GM12878 (cell line): ENCODE measurements around the gene ULBP2. TPM values are rescaled to one million over a fixed set of nuclear protein-coding genes. Genes with fewer than 3 reads are reported as not detected.

ENCODE experiments used
- ATAC-seq: fragments of 200-7000 bp; cut with Tn5 transposase; 3 replicates; pipeline ENCODE4 v1.9.1; 2020; ENCODE audit warnings: mild to moderate bottlenecking, moderate library complexity
- BruUV-seq: library from RNA; stranded (reverse); fragments of 400-500 nt; replicated peaks from 2 replicates; lab custom pipeline; 2021; lab: Mats Ljungman, UMichigan
- CTCF ChIA-PET: fragments of 300-600 bp; sonication (Branson Sonifier 250); formaldehyde crosslinking; extraction: SDS; loops from one replicate; lab custom pipeline; 2021; ENCODE audit warnings: inconsistent platforms; lab: Yijun Ruan, JAX
- POLR2A ChIA-PET: fragments of 350-600 bp; formaldehyde crosslinking; extraction: SDS; loops from one replicate; lab custom pipeline; 2021; ENCODE audit warnings: inconsistent platforms; lab: Charles Lee
- RAD21 ChIA-PET: fragments of 300-600 bp; sonication (Branson Sonifier 250); formaldehyde crosslinking; loops from one replicate; lab custom pipeline; 2023; ENCODE audit warnings: antibody characterized with exemption; ENCODE audit not compliant: unreplicated experiment; lab: Charles Lee
- SMC1A ChIA-PET: fragments of 300-600 bp; sonication (Branson Sonifier 250); formaldehyde crosslinking; loops from one replicate; lab custom pipeline; 2023; ENCODE audit not compliant: unreplicated experiment, uncharacterized antibody; lab: Charles Lee
- DNase-seq: peaks from one replicate; pipeline ENCODE4 v3.0.0-alpha.2; 2011; ENCODE audit warnings: low read depth, low spot score
- FAIRE-seq: peaks from 3 replicates; lab custom pipeline; 2011; peaks lifted over from hg19 to GRCh38; lab: Jason Lieb, UNC
- H2AFZ ChIP-seq: 2 replicates; pipeline ENCODE4 v1.6.0; 2011; ENCODE audit warnings: low read depth, low read length, control low read depth; ENCODE audit not compliant: control insufficient read depth
- H3K27ac ChIP-seq: 2 replicates; pipeline ENCODE4 v1.5.1; 2011; ENCODE audit warnings: control low read depth; ENCODE audit not compliant: control insufficient read depth, insufficient read depth
- H3K27me3 ChIP-seq, 2 experiments: replicated peaks in 1 of 2; 2 replicates each; pipeline versions ENCODE4 v1.6.0 to v1.6.1; 2011; ENCODE audit warnings: low read length in 1 of 2; ENCODE audit not compliant: control insufficient read depth in 2 of 2, insufficient read depth in 2 of 2
- H3K36me3 ChIP-seq, 2 experiments: 2 replicates each; pipeline ENCODE4 v1.5.1; 2011; ENCODE audit warnings: low read length in 1 of 2; ENCODE audit not compliant: control insufficient read depth in 2 of 2, insufficient read depth in 2 of 2
- H3K4me1 ChIP-seq: 2 replicates; pipeline ENCODE4 v1.6.1; 2011; ENCODE audit warnings: mild to moderate bottlenecking, low read length, moderate library complexity, mixed read lengths; ENCODE audit not compliant: control insufficient read depth, insufficient read depth
- H3K4me2 ChIP-seq: 2 replicates; pipeline ENCODE4 v1.6.0; 2011; ENCODE audit warnings: control low read depth; ENCODE audit not compliant: control insufficient read depth, insufficient read depth
- H3K4me3 ChIP-seq: fragments of 200-600 bp; sonication (generic); 2 replicates; pipeline ENCODE4 v1.5.1; 2016
- H3K79me2 ChIP-seq: 2 replicates; pipeline ENCODE4 v1.6.0; 2011; ENCODE audit warnings: low read length; ENCODE audit not compliant: control insufficient read depth, insufficient read depth
- H3K9ac ChIP-seq: 2 replicates; pipeline ENCODE4 v1.8.0; 2011; ENCODE audit warnings: low read length, control low read depth, mixed read lengths; ENCODE audit not compliant: control insufficient read depth, insufficient read depth
- H3K9me3 ChIP-seq: replicated peaks from 3 replicates; pipeline ENCODE4 v1.5.1; 2011; ENCODE audit warnings: mild to moderate bottlenecking, low read length; ENCODE audit not compliant: control insufficient read depth, insufficient read depth
- H4K20me1 ChIP-seq: 2 replicates; pipeline ENCODE4 v1.6.0; 2011; ENCODE audit not compliant: control insufficient read depth, insufficient read depth
- E2F4 ChIP-seq: IDR thresholded peaks from 2 replicates; pipeline ENCODE4 v1.6.1; 2012; ENCODE audit warnings: low read depth, low read length, improper control_type of control experiment
- EED ChIP-seq: sonication (generic); IDR thresholded peaks from 2 replicates; pipeline ENCODE4 v1.6.1; 2016; ENCODE audit warnings: antibody characterized with exemption, low read depth
- FOXM1 ChIP-seq: IDR thresholded peaks from 2 replicates; pipeline ENCODE4 v1.6.1; 2012; ENCODE audit warnings: low read depth, mild to moderate bottlenecking, inconsistent platforms, low read length, moderate library complexity
- IKZF2 ChIP-seq, 2 experiments: fragments of 450-650 bp; IDR thresholded peaks; 2 replicates each; pipeline ENCODE4 v1.6.1; 2017; ENCODE audit warnings: mild to moderate bottlenecking in 2 of 2, moderate library complexity in 2 of 2
- MAX ChIP-seq: IDR thresholded peaks from 2 replicates; pipeline ENCODE4 v1.6.1; 2012; ENCODE audit warnings: low read depth, low read length, improper control_type of control experiment
- NR2C2 ChIP-seq: IDR thresholded peaks from 2 replicates; pipeline ENCODE4 v1.6.1; 2011; ENCODE audit warnings: borderline replicate concordance, low read depth; ENCODE audit not compliant: control insufficient read depth, insufficient read length
- RAD51 ChIP-seq: fragments of 450-650 bp; IDR thresholded peaks from 2 replicates; pipeline ENCODE4 v1.6.1; 2016; ENCODE audit warnings: moderate library complexity, mild to moderate bottlenecking, inconsistent platforms
- RUNX3 ChIP-seq: IDR thresholded peaks from 2 replicates; pipeline ENCODE4 v1.6.1; 2012; ENCODE audit warnings: low read length, inconsistent platforms
- SIN3A ChIP-seq: IDR thresholded peaks from 2 replicates; pipeline ENCODE4 v1.6.1; 2012; ENCODE audit warnings: low read depth, low read length, improper control_type of control experiment
- SMC3 ChIP-seq: IDR thresholded peaks from 2 replicates; pipeline ENCODE4 v1.6.1; 2011; ENCODE audit warnings: low read length, improper control_type of control experiment, borderline replicate concordance
- TAF1 ChIP-seq: IDR thresholded peaks from 2 replicates; pipeline ENCODE4 v1.6.1; 2011; ENCODE audit warnings: mild to moderate bottlenecking, low read depth, low read length, borderline replicate concordance
- TARDBP ChIP-seq: IDR thresholded peaks from 2 replicates; pipeline ENCODE4 v1.6.1; 2016; ENCODE audit warnings: borderline replicate concordance
- YBX1 ChIP-seq: fragments of 450-650 bp; IDR thresholded peaks from 2 replicates; pipeline ENCODE4 v1.6.1; 2016; ENCODE audit warnings: antibody characterized with exemption
- ZNF217 ChIP-seq: fragments of 450-650 bp; IDR thresholded peaks from 2 replicates; pipeline ENCODE4 v1.6.1; 2017; ENCODE audit warnings: antibody characterized with exemption, mild to moderate bottlenecking
- ZZZ3 ChIP-seq: IDR thresholded peaks from 2 replicates; pipeline ENCODE4 v1.6.1; 2011; ENCODE audit warnings: low read depth; ENCODE audit not compliant: control insufficient read depth, insufficient read length
- WGBS: methylation state at CpG from one replicate; pipeline ENCODE4 v1.1.6; 2016; ENCODE audit warnings: low lambda C conversion rate; ENCODE audit not compliant: insufficient replicate concordance, insufficient coverage; ENCODE audit errors: missing lambda C conversion rate; 5-methylcytosine and 5-hydroxymethylcytosine counted together
- in situ Hi-C: fragments of 300-500 bp; cut with MboI; formaldehyde crosslinking; loops from 9 replicates; pipeline ENCODE4 v1.14.3; 2018; ENCODE audit warnings: mixed read lengths
- intact Hi-C: fragments of 100-400 bp; cut with micrococcal nuclease; formaldehyde crosslinking; loops from one replicate; pipeline ENCODE4 v1.14.2; 2022; ENCODE audit not compliant: unreplicated experiment
- polyA plus RNA-seq, 11 experiments: library from polyadenylated mRNA; depleted of rRNA in 4 of 11; unstranded in 6 of 11; stranded (reverse) in 5 of 11; fragments of >200 nt; fragmentation: Nextera tagmentation in 4 of 11; fragmentation: Illumina TruSeq in 1 of 11; extraction: Ambion mirVana in 4 of 11; extraction: Trizol in 1 of 11; gene quantifications; 1 replicate in 1 of 11; 2 replicates in 10 of 11; pipeline versions ENCODE4 v1.2.1 to v1.2.3, GENCODE V29; 2011 to 2016; ENCODE audit warnings: inconsistent platforms in 2 of 11, missing spikeins in 2 of 11, low read depth in 1 of 11
- total RNA-seq, 4 experiments: library from RNA; depleted of rRNA in 3 of 4; stranded (reverse); fragments of >200 nt in 3 of 4; fragmentation: Illumina TruSeq in 1 of 4; extraction: Trizol in 1 of 4; gene quantifications; 2 replicates each; pipeline versions ENCODE4 v1.2.1 to v1.2.3, GENCODE V29; 2013 to 2021
- TF ChIP-seq, protein P1 (sequence below), 3 experiments: IDR thresholded peaks in 2 of 3; conservative IDR thresholded peaks in 1 of 3; 2 replicates each; pipeline ENCODE4 v1.5.1; 2011; ENCODE audit warnings: low read depth in 3 of 3, low read length in 3 of 3, mild to moderate bottlenecking in 3 of 3, control low read depth in 2 of 3, moderate library complexity in 2 of 3, inconsistent platforms in 1 of 3, mixed read lengths in 1 of 3; ENCODE audit not compliant: control insufficient read depth in 2 of 3, insufficient read depth in 1 of 3; ENCODE audit errors: extremely low read depth in 1 of 3

Gene ULBP2
- total and polyA plus RNA-seq, 10 of the 15 experiments (the other 5 are each of a cell fraction or from before 2014, with no cell fraction given): 0.16 to 2.5 (median 0.22) TPM; not detected in 3

- TF ChIP-seq, protein P1, sequence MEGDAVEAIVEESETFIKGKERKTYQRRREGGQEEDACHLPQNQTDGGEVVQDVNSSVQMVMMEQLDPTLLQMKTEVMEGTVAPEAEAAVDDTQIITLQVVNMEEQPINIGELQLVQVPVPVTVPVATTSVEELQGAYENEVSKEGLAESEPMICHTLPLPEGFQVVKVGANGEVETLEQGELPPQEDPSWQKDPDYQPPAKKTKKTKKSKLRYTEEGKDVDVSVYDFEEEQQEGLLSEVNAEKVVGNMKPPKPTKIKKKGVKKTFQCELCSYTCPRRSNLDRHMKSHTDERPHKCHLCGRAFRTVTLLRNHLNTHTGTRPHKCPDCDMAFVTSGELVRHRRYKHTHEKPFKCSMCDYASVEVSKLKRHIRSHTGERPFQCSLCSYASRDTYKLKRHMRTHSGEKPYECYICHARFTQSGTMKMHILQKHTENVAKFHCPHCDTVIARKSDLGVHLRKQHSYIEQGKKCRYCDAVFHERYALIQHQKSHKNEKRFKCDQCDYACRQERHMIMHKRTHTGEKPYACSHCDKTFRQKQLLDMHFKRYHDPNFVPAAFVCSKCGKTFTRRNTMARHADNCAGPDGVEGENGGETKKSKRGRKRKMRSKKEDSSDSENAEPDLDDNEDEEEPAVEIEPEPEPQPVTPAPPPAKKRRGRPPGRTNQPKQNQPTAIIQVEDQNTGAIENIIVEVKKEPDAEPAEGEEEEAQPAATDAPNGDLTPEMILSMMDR (IDR thresholded peaks at IDR 0.05 in 2 of 3, conservative IDR thresholded peaks at IDR 0.05 in 1 of 3; ENCODE audit: control insufficient read depth in 2 of 3, extremely low read depth in 1 of 3, insufficient read depth in 1 of 3, low read depth in 3 of 3, low read length in 3 of 3): no peak
- no peak for TF ChIP-seq SIN3A
Measured at GRCh38 chr6:149939909-149940671, 1.7 kb upstream of the ULBP2 start (continued).

DNA sequence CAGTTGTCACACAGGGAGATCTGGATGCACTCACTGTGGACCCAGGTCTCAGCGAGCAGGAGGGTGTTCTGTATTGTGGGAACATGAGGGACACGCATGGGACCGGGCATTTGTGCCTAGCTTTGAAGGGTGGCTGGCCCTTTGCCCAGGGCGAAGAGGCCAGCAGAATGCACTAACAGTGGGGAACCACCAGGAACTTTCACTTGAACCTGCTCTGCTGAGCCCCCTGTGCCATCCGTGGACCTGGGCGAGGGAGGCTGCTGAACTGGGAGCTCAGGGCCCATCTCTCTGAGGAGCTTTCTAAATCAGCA lies 1.2 kb upstream of the ULBP2 start:
- SMC1A ChIA-PET: interaction anchor here (0.6 to 1.3 kb wide), 3 partner anchors 21 to 221 kb away, joined by 3 read pairs; no protein-coding TSS in a partner anchor
- 28% methylated on average over 6 of the region's 6 CpGs for WGBS
- FAIRE-seq: no peak
- no peak for ATAC-seq
- intact Hi-C loops: no loop called here
- no peaks in the 10 kb centered on the region; the same call in 1 of the 2 replicates for H4K20me1 ChIP-seq
- peaks cover 16% of the 10 kb centered on the region for H3K4me1 ChIP-seq
- RAD21 ChIA-PET: interaction anchor here (1.1 kb wide), 1 partner anchor 76 kb away, joined by 3 read pairs; no protein-coding TSS in a partner anchor
- H3K9ac ChIP-seq: no peak overlapping the region
- H3K36me3 ChIP-seq: no peaks in the 10 kb centered on the region
- no peak overlapping the region for H2AFZ ChIP-seq
- no peak for DNase-seq
- no peak overlapping the region for H3K4me2 ChIP-seq
- H3K4me3 ChIP-seq: no peak overlapping the region
- POLR2A ChIA-PET: no interaction called here
- no peaks in the 10 kb centered on the region; the same call in 2 of the 3 replicates for H3K9me3 ChIP-seq
- no peak overlapping the region for H3K27ac ChIP-seq
- in situ Hi-C loops: no loop called here
- no peaks in the 10 kb centered on the region for H3K79me2 ChIP-seq
- TF ChIP-seq RAD51 (no peak), FOXM1 (no peak), TARDBP (no peak), YBX1 (no peak), E2F4 (no peak), NR2C2 (no peak), SMC3 (no peak), RUNX3 (no peak), EED (no peak), MAX (no peak), IKZF2 (IDR thresholded peaks at IDR 0.05) (no peak), TAF1 (no peak), ZZZ3 (no peak), ZNF217 (no peak)
- CTCF ChIA-PET: interaction anchor here (0.7 to 1.3 kb wide), 2 partner anchors 66 to 76 kb away, joined by 3 to 8 read pairs; no protein-coding TSS in a partner anchor
- BruUV-seq: no TSS peak
- H3K27me3 ChIP-seq: peaks cover 7 to 8% of the 10 kb centered on the region in 2 experiments; a peak in 3 of 4 replicates
